GM21423 (cell line): ENCODE results near the gene CCL21.

Experiments
- ATAC-seq: cut with Tn5 transposase; IDR thresholded peaks from one replicate; pipeline ENCODE4 v1.9.1; 2021; ENCODE audit warnings: mild to moderate bottlenecking, moderate library complexity; ENCODE audit not compliant: unreplicated experiment

The CCL21 gene

GRCh38 chr9:34709196-34709978 lies 549 bp downstream of the CCL21 start:
- ATAC-seq: no peak

GRCh38 chr9:34707130-34707529 lies 2.8 kb downstream of the CCL21 start:
- ATAC-seq: no peak

- peak; percentile 64 for ATAC-seq
Observed at GRCh38 chr9:34701769-34702736, 7.9 kb downstream of the CCL21 start.

GRCh38 chr9:34701023-34701768 lies 8.7 kb downstream of the CCL21 start:
- no peak for ATAC-seq

- ATAC-seq: no peak
Observed at GRCh38 chr9:34694811-34695210, 15.1 kb downstream of the CCL21 start.

GRCh38 chr9:34693560-34693959 lies 16.4 kb downstream of the CCL21 start:
- no peak for ATAC-seq

- no peak for ATAC-seq
Observed at GRCh38 chr9:34691936-34692315, 18.0 kb downstream of the CCL21 start.

- no peak for ATAC-seq
Observed at GRCh38 chr9:34690983-34691935, 18.7 kb downstream of the CCL21 start, which contains the start of gene CCL19. TSS of gene CCL19 (minus strand) at chr9:34691276. CDS start at chr9:34691139, 137 bp downstream.

GRCh38 chr9:34689512-34689911 lies 20.4 kb downstream of the CCL21 start:
- ATAC-seq: no peak

- ATAC-seq: no peak
Observed at GRCh38 chr9:34689116-34689470, 20.8 kb downstream of the CCL21 start.

- ATAC-seq: no peak
Observed at GRCh38 chr9:34688329-34689115, 21.4 kb downstream of the CCL21 start.

GRCh38 chr9:34687276-34688030 lies 22.5 kb downstream of the CCL21 start:
- ATAC-seq: no peak

- no peak for ATAC-seq
Observed at GRCh38 chr9:34686732-34687131, 23.2 kb downstream of the CCL21 start.

GRCh38 chr9:34686231-34686630 lies 23.7 kb downstream of the CCL21 start:
- ATAC-seq: no peak

GRCh38 chr9:34685591-34685990 lies 24.3 kb downstream of the CCL21 start:
- no peak for ATAC-seq

- ATAC-seq: no peak
Observed at GRCh38 chr9:34684816-34685215, 25.1 kb downstream of the CCL21 start.

GRCh38 chr9:34684145-34684544 lies 25.8 kb downstream of the CCL21 start:
- no peak for ATAC-seq

- no peak for ATAC-seq
Observed at GRCh38 chr9:34675869-34676268, 34.1 kb downstream of the CCL21 start.
